HepG2 (cell line): ENCODE measurements around the gene PERP. TPM values are rescaled to one million over a fixed set of nuclear protein-coding genes. Genes with fewer than 3 reads are reported as not detected.

ENCODE experiments used
- HHEX ChIP-seq: IDR thresholded peaks from 2 replicates; pipeline ENCODE4 v1.6.1; 2016; ENCODE audit warnings: control low read depth
- HMGA1 ChIP-seq: sonication (generic); formaldehyde crosslinking; conservative IDR thresholded peaks from 2 replicates; pipeline ENCODE4 v1.4.0; 2020; ENCODE audit warnings: missing genetic modification reagents
- MIER3 ChIP-seq: IDR thresholded peaks from 2 replicates; pipeline ENCODE4 v1.6.1; 2016; ENCODE audit warnings: missing compliant biosample characterization, borderline replicate concordance
- MTF1 ChIP-seq: sonication (generic); formaldehyde crosslinking; IDR thresholded peaks from 2 replicates; pipeline ENCODE4 v1.5.0; 2020; ENCODE audit warnings: missing genetic modification reagents
- NR2F2 ChIP-seq: IDR thresholded peaks from 2 replicates; pipeline ENCODE4 v1.6.1; 2012; ENCODE audit warnings: low read depth, inconsistent platforms, borderline replicate concordance
- PATZ1 ChIP-seq: sonication (generic); formaldehyde crosslinking; IDR thresholded peaks from 2 replicates; pipeline ENCODE4 v1.4.0; 2020; ENCODE audit warnings: missing genetic modification reagents
- SSRP1 ChIP-seq: IDR thresholded peaks from 2 replicates; pipeline ENCODE4 v1.6.1; 2016; ENCODE audit warnings: control low read depth
- ZFYVE20 ChIP-seq: sonication (generic); formaldehyde crosslinking; IDR thresholded peaks from 2 replicates; pipeline ENCODE4 v1.8.0; 2023; ENCODE audit warnings: low read depth, mild to moderate bottlenecking, moderate library complexity, missing genetic modification reagents, borderline replicate concordance
- ZNF234 ChIP-seq: sonication (generic); formaldehyde crosslinking; conservative IDR thresholded peaks from 2 replicates; pipeline ENCODE4 v1.5.1; 2020; ENCODE audit warnings: mild to moderate bottlenecking, missing genetic modification reagents
- ZSCAN22 ChIP-seq: sonication (generic); formaldehyde crosslinking; IDR thresholded peaks from 2 replicates; pipeline ENCODE4 v1.4.0; 2020; ENCODE audit warnings: mild to moderate bottlenecking, missing genetic modification reagents
- polyA plus RNA-seq, 8 experiments: library from polyadenylated mRNA; depleted of rRNA in 3 of 8; stranded (reverse) in 7 of 8; unstranded in 1 of 8; fragments of >200 nt; fragmentation: Illumina TruSeq in 4 of 8; extraction: Trizol in 4 of 8; gene quantifications; 2 replicates each; pipeline versions ENCODE4 v1.2.1 to v1.2.3, GENCODE V29; 2011 to 2016; ENCODE audit warnings: low read depth in 4 of 8, missing spikeins in 1 of 8, mixed read lengths in 1 of 8; ENCODE audit not compliant: insufficient read depth in 1 of 8
- total RNA-seq, 5 experiments: library from RNA; depleted of rRNA; stranded (reverse); fragments of >200 nt; fragmentation: Illumina TruSeq; extraction: Trizol; gene quantifications; 2 replicates each; pipeline ENCODE4 v1.2.3, GENCODE V29; 2016; ENCODE audit warnings: low read depth in 1 of 5
- TF ChIP-seq, protein P1 (sequence below): sonication (generic); formaldehyde crosslinking; IDR thresholded peaks from 2 replicates; pipeline ENCODE4 v1.5.1; 2020; ENCODE audit warnings: missing genetic modification reagents, mild to moderate bottlenecking, borderline replicate concordance
- TF ChIP-seq, protein P2 (sequence below): sonication (generic); formaldehyde crosslinking; IDR thresholded peaks from 2 replicates; pipeline ENCODE4 v1.8.1; 2022; ENCODE audit warnings: low read depth, mild to moderate bottlenecking, missing genetic modification reagents
- TF ChIP-seq, protein P3 (sequence below): fragments of 450-650 bp; IDR thresholded peaks from 2 replicates; pipeline ENCODE4 v1.6.1; 2017; ENCODE audit warnings: mild to moderate bottlenecking

Gene PERP
- total and polyA plus RNA-seq, 2 of the 13 experiments (the other 11 are each of a cell fraction or from before 2014, with no cell fraction given): 26.0 to 53.0 TPM

DNA sequence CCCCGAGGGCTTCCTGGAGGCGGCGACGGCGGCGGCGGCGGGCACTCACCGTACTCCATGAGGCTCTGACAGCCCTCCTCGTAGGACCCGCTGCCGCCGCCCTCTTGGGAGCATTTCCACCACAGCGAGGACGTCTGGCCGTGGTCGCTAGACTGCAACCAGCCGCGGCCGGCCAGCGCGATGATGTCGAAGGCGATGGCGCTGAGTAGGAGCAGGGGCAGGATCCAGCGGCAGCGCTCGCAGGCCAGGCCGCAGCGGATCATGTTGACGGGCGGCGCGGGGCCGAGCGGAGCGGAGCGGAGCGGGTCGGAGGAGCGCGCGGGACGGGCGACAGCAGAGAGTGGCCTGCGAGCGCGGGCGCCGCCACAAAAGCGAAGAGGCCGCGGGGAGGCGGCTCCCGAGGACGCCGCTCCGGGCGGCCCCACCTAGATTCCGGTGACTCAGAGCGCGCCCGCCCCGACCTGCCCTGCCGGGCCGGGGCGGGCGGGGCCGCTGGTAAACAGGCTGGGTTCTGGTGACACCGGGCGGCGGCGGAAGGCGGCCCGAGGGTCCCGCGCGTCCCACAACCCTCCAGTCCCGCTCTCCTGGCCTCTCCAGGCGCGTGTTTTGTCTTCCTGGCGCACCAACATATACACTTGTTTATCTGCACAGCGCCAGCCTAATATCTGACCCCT, at the start of gene PERP (continued):
- TF ChIP-seq, protein P1, sequence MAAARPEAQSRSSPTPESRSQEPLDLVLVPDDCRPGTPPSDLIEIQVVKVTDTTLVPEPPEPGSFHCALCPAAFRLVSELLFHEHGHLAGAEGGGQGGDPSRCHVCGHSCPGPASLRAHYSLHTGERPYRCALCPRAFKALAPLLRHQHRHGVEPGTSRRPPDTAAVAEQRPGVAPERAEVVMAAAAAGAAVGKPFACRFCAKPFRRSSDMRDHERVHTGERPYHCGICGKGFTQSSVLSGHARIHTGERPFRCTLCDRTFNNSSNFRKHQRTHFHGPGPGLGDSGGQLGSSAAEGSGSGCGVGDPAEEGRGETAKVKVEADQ (CRISPR knock-in tag): peak; percentile 100
- TF ChIP-seq PATZ1 (CRISPR knock-in tag) (no peak; the same call in 1 of the 2 replicates), SSRP1 (CRISPR knock-in tag) (no peak; the same call in 1 of the 2 replicates), MIER3 (CRISPR knock-in tag) (peak; percentile 52; the same call in 1 of the 2 replicates), NR2F2 (no peak), ZSCAN22 (peak; percentile 77; the same call in 1 of the 2 replicates), ZFYVE20 (peak; percentile 46; the same call in 1 of the 2 replicates), HHEX (no peak), ZNF234 (CRISPR knock-in tag) (no peak), HMGA1 (CRISPR knock-in tag) (no peak), MTF1 (CRISPR knock-in tag) (no peak)
- TF ChIP-seq, protein P2, sequence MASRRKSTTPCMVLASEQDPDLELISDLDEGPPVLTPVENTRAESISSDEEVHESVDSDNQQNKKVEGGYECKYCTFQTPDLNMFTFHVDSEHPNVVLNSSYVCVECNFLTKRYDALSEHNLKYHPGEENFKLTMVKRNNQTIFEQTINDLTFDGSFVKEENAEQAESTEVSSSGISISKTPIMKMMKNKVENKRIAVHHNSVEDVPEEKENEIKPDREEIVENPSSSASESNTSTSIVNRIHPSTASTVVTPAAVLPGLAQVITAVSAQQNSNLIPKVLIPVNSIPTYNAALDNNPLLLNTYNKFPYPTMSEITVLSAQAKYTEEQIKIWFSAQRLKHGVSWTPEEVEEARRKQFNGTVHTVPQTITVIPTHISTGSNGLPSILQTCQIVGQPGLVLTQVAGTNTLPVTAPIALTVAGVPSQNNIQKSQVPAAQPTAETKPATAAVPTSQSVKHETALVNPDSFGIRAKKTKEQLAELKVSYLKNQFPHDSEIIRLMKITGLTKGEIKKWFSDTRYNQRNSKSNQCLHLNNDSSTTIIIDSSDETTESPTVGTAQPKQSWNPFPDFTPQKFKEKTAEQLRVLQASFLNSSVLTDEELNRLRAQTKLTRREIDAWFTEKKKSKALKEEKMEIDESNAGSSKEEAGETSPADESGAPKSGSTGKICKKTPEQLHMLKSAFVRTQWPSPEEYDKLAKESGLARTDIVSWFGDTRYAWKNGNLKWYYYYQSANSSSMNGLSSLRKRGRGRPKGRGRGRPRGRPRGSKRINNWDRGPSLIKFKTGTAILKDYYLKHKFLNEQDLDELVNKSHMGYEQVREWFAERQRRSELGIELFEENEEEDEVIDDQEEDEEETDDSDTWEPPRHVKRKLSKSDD (CRISPR knock-in tag): no peak
- TF ChIP-seq, protein P3, sequence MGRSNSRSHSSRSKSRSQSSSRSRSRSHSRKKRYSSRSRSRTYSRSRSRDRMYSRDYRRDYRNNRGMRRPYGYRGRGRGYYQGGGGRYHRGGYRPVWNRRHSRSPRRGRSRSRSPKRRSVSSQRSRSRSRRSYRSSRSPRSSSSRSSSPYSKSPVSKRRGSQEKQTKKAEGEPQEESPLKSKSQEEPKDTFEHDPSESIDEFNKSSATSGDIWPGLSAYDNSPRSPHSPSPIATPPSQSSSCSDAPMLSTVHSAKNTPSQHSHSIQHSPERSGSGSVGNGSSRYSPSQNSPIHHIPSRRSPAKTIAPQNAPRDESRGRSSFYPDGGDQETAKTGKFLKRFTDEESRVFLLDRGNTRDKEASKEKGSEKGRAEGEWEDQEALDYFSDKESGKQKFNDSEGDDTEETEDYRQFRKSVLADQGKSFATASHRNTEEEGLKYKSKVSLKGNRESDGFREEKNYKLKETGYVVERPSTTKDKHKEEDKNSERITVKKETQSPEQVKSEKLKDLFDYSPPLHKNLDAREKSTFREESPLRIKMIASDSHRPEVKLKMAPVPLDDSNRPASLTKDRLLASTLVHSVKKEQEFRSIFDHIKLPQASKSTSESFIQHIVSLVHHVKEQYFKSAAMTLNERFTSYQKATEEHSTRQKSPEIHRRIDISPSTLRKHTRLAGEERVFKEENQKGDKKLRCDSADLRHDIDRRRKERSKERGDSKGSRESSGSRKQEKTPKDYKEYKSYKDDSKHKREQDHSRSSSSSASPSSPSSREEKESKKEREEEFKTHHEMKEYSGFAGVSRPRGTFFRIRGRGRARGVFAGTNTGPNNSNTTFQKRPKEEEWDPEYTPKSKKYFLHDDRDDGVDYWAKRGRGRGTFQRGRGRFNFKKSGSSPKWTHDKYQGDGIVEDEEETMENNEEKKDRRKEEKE: no peak
